NCI-H524 (cell line): ENCODE data around the gene KCNMA1.

ENCODE experiments used
- DNase-seq, 2 experiments: peaks; one replicate each; lab custom pipeline; 2025; lab: John Stamatoyannopoulos, UW

KCNMA1 gene

GRCh38 chr10:77507291-77507880 is 130.2 kb downstream of the KCNMA1 start:
- no peak for DNase-seq

- DNase-seq, result no peak
Measured at GRCh38 chr10:77506517-77507200, 130.9 kb downstream of the KCNMA1 start.

DNA sequence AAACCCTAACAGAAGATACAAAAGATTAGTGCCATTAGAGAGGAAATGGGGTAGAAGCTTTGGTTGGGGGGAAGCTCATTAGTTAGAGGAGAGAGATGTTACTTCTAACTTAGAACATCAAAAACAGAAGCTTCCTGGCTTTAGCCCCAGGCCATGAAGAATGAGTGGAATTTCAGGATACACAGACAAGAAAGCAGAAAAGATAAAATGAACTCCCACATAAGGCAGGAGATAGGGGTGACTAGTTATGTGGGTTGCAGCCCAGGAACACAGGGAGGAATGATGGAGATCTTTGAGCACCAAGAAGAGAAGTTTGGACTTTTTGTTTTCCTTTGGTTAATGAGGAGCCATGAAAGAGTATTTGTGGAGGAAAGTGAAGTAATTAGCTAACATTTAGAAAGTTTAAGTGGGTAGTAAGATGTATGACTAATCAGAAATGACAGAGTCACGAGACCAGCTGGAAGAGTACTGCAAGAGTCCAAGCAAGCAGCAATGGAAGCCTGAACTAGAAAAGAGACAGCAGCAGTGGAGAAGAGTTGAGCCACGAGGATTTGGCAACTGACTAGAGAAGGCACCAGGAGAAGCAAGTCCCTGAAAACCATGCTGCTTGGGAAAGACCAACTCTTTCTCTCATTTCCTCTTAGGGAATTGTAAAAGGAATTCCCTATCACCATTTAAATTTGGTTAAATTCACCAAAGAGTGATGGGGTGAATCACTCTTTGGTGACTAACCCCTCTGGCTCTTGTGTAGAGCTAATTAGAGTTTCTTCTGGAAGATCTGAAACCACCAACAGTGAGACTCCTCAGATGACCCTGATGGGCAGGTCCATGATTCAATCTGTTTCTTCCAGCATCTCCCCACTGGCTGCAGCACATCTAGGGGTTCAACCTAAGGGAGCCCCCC is 131.9 kb downstream of the KCNMA1 start:
- DNase-seq, result no peak

GRCh38 chr10:77504873-77505257 is 132.7 kb downstream of the KCNMA1 start:
- DNase-seq, result peak; percentile 24 to 76

GRCh38 chr10:77504196-77504872 is 133.3 kb downstream of the KCNMA1 start:
- DNase-seq, result no peak

GRCh38 chr10:77501846-77502261 is 135.8 kb downstream of the KCNMA1 start:
- no peak for DNase-seq

GRCh38 chr10:77501152-77501845 is 136.3 kb downstream of the KCNMA1 start:
- no peak for DNase-seq

DNA sequence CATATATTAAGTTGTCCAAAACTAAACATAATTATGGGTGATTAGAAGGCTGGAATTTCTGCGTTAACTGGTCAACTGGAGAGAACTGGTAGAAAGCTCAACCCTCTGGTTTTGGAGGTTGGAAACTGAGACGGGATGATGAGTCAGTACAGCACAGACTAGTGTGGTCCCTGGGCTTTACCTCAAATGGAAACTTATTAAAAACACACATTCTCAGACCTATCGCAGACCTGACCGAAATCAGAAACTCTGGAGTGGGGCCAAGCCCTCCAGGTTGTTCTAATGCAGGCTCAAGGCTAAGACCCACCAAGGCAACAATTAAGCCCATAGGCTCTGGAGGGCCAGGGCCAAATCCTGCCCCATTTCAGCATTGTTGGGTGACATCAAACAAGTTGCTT is 136.9 kb downstream of the KCNMA1 start:
- no peak for DNase-seq

DNA sequence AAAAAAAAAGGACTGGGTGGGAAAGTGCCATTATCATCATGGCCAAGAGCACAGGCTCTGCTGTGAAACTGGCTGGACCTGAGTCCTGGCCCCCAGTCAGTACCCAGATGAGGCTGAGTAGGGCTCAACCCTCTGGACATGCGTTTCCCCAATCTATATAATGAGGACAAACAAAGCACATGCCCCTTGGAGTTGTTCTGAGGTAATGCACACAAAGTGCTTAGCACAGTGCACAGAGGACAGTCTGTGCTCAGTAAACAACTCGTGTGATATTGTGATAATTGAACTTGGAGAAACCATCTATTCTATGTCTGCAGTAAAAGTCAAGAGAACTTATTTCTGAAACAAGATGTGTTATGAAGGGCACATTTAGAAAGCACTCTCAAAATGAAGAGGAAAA is 138.8 kb downstream of the KCNMA1 start:
- no peak for DNase-seq

DNA sequence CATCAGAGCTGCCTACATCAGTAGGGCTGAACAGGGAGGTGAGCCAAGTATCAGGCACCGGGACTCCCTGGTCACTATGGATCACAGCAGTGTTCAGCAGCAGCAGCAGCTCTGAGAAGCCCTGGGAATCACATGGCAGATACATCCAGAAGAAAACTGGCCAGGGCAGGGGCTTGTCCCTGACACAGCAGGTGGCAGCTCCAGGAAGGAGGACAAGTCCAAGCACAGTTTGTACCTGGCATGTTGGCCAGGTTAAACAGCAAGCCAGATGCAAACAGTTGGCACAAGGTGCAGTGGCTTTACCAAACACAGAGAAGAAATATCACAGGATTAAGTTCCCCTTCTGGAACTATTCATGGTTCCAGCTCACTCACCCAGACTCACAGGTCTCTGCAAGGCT is 139.4 kb downstream of the KCNMA1 start:
- DNase-seq, result no peak

- no peak for DNase-seq
Measured at GRCh38 chr10:77497748-77498147, 139.9 kb downstream of the KCNMA1 start.

- DNase-seq, result no peak
Measured at GRCh38 chr10:77496941-77497420, 140.6 kb downstream of the KCNMA1 start.

DNA sequence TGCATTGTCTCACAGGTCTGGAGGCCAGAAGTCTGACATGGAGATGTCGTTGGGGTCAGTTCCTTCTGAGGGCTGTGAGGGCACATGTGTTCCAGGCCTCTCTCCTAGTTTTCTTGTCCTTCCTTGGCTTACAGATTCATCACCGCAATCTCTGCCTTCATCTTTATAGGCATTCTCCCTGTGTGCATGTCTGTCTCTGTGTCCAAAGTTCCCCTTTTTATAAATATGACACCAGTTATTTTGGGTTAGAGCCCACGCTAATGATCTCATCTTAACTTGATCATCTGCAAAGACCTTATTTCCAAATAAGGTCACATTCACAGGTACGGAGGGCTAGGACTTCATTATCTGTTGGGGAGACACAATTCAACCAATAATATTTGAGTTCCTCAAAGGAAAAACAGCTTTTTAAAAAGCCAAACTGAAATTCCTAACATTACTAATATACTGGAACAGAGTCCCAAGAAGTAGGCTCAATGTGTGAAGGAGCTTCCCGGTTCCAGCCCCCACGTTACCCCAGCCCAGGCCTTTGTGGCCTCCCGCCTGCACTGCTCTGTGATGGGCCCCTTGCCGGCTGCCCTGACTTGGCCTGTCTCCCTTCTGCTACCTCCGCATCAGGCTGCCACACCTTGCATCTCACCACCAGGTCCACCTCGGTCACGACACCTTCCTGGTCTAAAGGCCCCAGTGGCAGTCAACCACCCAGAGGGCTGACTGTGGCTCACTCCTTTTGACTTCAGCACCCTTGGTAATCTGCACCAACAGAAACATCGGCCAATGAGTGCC is 142.7 kb downstream of the KCNMA1 start:
- no peak for DNase-seq

DNA sequence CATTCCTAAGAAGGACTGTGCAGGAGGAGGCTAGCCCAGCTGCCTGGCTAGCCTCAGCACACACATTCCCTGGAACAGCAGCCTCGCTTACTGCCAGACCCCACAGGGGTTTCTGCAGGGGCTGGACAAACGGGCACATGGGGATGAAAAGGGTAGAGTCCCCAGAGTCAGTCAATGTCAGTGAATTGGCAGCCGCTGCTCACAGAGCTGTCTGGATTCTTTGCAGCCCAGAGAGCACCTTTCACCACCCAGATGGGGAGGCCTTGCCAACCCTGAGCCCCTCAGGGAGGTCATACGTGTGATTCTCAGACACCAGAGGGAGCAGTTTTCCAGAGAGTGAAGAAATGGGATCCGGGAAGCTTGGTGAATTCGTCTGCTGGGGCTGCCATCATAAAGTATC is 143.3 kb downstream of the KCNMA1 start:
- peak in 1 of 2 experiments; percentile 32 for DNase-seq

- DNase-seq, result no peak
Measured at GRCh38 chr10:77493851-77494261, 143.8 kb downstream of the KCNMA1 start.

- DNase-seq, result no peak
Measured at GRCh38 chr10:77493239-77493806, 144.3 kb downstream of the KCNMA1 start.

- DNase-seq, result no peak
Measured at GRCh38 chr10:77492368-77492994, 145.1 kb downstream of the KCNMA1 start.

DNA sequence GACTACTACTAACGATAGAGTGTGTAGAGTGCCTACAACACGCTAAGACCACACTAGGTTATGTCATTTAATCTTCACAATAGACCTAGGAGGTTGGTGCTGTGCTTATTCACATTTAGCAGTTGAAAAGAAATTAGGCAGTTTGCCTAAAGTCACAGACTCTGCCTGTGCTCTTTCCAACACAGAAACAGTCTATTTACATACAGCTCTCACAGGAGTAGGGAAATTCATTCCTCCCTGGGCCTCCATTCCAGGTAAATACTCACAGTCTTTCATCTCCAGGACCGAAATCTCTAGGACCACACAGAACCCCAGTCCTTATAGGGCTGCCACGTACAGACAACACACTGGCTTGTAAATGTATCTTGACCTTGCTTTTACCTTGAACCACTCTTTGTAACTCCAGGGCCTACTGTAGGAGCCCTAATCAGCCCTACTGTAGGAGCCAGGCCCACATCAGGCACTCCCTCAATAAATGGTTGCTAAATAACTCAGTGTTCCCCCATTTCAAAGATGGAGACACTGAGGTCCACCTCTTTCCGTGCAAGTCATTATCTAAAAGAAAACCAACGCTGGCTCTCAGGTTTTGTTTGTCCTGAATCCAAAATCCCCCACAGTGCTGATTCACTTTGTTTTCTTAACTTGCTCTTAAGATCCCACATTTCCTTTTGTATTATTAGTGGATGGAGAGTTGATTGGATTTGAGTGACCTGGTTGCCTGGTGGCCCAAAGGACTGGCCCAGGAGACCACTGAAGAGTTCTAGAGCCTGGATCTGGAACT is 146.9 kb downstream of the KCNMA1 start:
- DNase-seq, result no peak

GRCh38 chr10:77486517-77486916 is 151.1 kb downstream of the KCNMA1 start:
- no peak for DNase-seq
